GM18861 (cell line): ENCODE data around the gene ZNF202.

Experiments used
- ATAC-seq: cut with Tn5 transposase; IDR thresholded peaks from one replicate; pipeline ENCODE4 v1.9.1; 2021; ENCODE audit not compliant: unreplicated experiment

ZNF202 gene

DNA sequence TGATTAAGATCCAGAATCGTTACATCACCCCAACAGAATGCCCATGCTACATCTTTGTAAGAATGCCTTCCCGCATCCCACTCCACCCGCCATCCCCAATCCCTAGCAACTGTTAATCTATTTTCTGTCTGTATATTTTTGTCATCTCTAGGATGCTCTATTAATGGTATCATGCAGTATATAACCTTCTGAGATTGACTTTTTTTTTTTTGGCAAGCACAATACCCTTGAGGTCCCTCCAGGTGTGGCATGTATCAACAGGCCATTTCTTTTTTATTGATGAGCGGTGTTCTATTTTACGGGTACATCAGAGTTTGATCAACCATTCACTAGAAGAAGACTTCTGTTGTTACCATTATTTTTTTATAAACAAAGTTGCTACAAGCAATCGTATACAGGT lies 56.9 kb downstream of the ZNF202 start:
- ATAC-seq = no peak

GRCh38 chr11:123683428-123684170 lies 57.9 kb downstream of the ZNF202 start:
- no peak for ATAC-seq

DNA sequence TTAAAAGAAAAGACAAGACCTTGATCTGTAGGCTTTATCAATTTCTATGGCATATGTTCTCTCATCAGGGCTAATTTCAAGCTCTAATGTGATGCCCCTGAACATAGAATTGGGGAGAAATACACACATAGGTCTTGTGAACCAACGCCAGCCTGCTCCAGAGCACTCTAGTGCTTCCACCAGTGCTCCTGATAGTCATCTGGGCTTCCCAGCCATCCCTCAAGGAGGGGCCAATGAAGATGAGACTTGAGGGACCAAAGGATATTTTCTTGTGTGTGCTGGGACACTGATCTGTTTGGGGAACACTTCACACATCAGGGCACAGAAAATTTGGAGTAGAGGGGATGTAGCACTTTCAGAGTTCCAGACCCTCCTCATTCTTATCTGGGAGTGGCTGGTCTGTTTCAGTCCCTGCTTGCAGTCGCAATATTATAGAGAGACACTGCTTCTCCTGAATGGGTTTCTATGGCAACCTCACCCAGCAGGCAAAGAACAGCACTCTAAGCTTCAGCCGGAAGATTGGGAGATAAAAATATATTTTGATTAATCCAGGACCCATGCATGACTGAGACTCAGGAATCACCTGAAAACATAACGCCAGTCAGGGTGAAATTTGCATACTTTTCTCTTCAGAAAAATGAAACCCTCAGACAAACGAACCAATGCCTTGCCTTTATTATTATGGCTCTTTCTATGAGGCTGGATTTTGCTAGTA lies 58.6 kb downstream of the ZNF202 start:
- no peak for ATAC-seq

- ATAC-seq = no peak
Measured at GRCh38 chr11:123681030-123681429, 60.4 kb downstream of the ZNF202 start.

GRCh38 chr11:123678246-123678645 lies 63.2 kb downstream of the ZNF202 start:
- no peak for ATAC-seq

GRCh38 chr11:123677510-123677909 lies 64.0 kb downstream of the ZNF202 start:
- ATAC-seq = no peak

DNA sequence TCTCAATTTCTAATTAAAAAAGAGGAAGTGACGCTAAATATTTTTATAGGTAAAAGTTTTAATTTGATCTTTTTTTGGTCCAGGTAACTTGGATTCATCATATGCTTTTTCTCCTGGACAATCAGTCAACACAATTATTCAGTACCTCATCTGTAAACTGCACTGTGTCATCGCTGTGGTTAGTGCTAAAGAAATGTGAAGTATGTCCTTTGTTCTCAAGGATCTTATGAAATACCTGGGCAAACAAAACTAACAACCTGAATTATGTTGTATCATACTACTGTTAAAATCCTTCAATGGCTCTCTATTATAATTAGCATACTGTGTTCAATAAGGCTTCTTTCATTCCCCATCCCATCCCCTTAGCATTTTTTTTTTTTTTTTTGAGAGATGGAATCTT lies 67.2 kb downstream of the ZNF202 start:
- no peak for ATAC-seq
